Putamen (tissue), 1 donor: ENCODE measurements around the gene TAB3.

Experiments
- DNase-seq: peaks from one replicate; pipeline ENCODE4 v3.0.0-alpha.2; 2016; ENCODE audit warnings: low spot score

TAB3 gene

GRCh38 chrX:30887288-30887687 is 1.8 kb downstream of the TAB3 start:
- DNase-seq: no peak

GRCh38 chrX:30885136-30885535 is 3.9 kb downstream of the TAB3 start:
- DNase-seq: no peak

- no peak for DNase-seq
Measured at GRCh38 chrX:30883138-30883537, 5.9 kb downstream of the TAB3 start.

- no peak for DNase-seq
Measured at GRCh38 chrX:30881797-30882196, 7.3 kb downstream of the TAB3 start.

GRCh38 chrX:30881390-30881789 is 7.7 kb downstream of the TAB3 start:
- no peak for DNase-seq

GRCh38 chrX:30880058-30880457 is 9.0 kb downstream of the TAB3 start:
- DNase-seq: no peak

- no peak for DNase-seq
Measured at GRCh38 chrX:30876367-30876766, 12.7 kb downstream of the TAB3 start.

- DNase-seq: no peak
Measured at GRCh38 chrX:30875957-30876356, 13.1 kb downstream of the TAB3 start.

- DNase-seq: no peak
Measured at GRCh38 chrX:30874851-30875250, 14.2 kb downstream of the TAB3 start.

GRCh38 chrX:30870572-30870971 is 18.5 kb downstream of the TAB3 start:
- no peak for DNase-seq

GRCh38 chrX:30865612-30866011 is 23.4 kb downstream of the TAB3 start:
- no peak for DNase-seq

- no peak for DNase-seq
Measured at GRCh38 chrX:30865015-30865414, 24.0 kb downstream of the TAB3 start.

GRCh38 chrX:30864383-30864785 is 24.7 kb downstream of the TAB3 start:
- no peak for DNase-seq

GRCh38 chrX:30863974-30864373 is 25.1 kb downstream of the TAB3 start:
- DNase-seq: no peak

GRCh38 chrX:30858098-30858497 is 31.0 kb downstream of the TAB3 start:
- no peak for DNase-seq

- no peak for DNase-seq
Measured at GRCh38 chrX:30851449-30851848, 37.6 kb downstream of the TAB3 start.

- DNase-seq: no peak
Measured at GRCh38 chrX:30835373-30835772, 53.7 kb downstream of the TAB3 start.

GRCh38 chrX:30833896-30834295 is 55.2 kb downstream of the TAB3 start:
- DNase-seq: no peak

- DNase-seq: no peak
Measured at GRCh38 chrX:30831082-30831481, 58.0 kb downstream of the TAB3 start.

GRCh38 chrX:30830326-30830943 is 58.6 kb downstream of the TAB3 start:
- DNase-seq: no peak

- DNase-seq: no peak
Measured at GRCh38 chrX:30824275-30824674, 64.8 kb downstream of the TAB3 start.

- no peak for DNase-seq
Measured at GRCh38 chrX:30822764-30823163, 66.3 kb downstream of the TAB3 start.

GRCh38 chrX:30822068-30822681 is 66.9 kb downstream of the TAB3 start:
- no peak for DNase-seq

GRCh38 chrX:30821116-30821515 is 67.9 kb downstream of the TAB3 start:
- DNase-seq: no peak
